Suppressor macrophage treated with lipopolysaccharide for 4 hours (primary cell): ENCODE data around the gene GOSR1.
"Not testable (repeated sequence)": the region's sequence is repeated elsewhere in the genome, so short reads cannot be mapped to it uniquely, and the experiment has no call there.

Experiments used
- DNase-seq: peaks from one replicate; pipeline ENCODE4 v3.0.0-alpha.2; 2020

GOSR1 gene

GRCh38 chr17:30549181-30549580 is 72.0 kb downstream of the GOSR1 start:
- not testable (repeated sequence) for DNase-seq

- no peak for DNase-seq
Observed at GRCh38 chr17:30549864-30550511, 72.8 kb downstream of the GOSR1 start.

GRCh38 chr17:30550512-30551273 is 73.5 kb downstream of the GOSR1 start:
- peak; percentile 17 for DNase-seq

DNA sequence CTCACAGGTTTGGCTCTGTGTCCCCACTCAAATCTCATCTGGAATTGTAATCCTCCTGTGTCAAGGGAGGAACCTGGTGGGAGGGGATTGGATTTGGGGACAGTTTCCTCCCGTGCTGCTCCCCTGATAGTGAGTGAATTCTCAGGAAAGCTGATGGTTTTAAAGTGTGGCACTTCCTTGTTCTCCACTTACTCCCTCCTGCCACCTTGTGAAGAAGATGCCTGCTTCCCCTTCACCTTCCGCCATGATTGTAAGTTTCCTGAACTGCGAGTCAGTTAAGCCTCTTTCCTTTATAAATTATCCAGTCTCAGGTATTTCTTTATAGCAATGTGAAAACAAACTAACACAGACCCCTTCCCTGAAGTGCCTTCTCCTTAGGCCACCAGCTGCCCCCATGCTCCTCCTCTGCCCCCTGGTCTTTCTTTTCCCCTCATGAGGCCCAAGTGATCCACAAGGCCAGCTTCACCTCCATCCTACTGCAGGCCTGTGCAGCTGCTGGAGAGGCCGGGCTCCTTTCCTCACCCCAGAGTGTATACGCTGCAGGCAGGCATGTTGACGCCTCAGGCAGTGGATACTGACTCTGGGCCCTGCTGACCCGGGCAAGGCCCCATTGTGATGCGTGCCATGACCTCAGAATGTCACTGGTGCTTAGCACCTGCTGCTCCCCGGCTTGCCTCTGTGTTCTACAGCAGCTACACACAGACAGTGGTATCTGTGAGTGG is 74.2 kb downstream of the GOSR1 start:
- not testable (repeated sequence) for DNase-seq

- DNase-seq: no peak
Observed at GRCh38 chr17:30551996-30552339, 74.8 kb downstream of the GOSR1 start.

GRCh38 chr17:30552994-30553566 is 75.9 kb downstream of the GOSR1 start:
- DNase-seq: no peak

DNA sequence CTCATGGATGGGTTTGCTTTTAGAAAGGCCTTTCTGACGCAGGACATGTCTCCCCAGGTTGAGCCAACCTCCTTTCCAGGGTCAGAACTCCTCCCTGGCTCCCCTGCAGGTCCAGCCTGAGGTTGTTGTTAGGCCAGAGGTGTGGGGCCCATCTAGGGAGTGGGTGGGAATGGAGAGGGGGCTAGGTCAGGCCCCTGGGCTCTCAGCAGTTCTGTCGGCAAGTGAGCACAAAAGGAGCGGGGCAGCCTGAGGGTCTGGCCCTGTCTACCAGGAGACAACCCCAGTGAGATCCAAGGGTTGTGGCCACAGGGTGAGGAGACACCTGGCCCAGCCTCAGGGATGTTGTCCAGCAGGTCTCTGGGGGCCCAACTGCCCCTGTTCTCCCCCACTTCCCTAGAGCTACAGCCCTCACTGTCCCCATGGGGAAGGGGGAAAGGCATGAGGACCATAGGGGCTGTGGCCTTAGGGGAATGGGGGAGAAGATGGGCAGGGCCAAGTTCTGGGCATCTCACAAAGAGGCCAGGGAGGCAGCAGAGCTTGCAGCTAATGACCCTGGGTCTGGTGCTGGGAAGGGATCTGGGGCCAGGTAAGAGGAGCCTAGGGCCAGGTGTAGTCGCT is 76.7 kb downstream of the GOSR1 start:
- DNase-seq: not testable (repeated sequence)

DNA sequence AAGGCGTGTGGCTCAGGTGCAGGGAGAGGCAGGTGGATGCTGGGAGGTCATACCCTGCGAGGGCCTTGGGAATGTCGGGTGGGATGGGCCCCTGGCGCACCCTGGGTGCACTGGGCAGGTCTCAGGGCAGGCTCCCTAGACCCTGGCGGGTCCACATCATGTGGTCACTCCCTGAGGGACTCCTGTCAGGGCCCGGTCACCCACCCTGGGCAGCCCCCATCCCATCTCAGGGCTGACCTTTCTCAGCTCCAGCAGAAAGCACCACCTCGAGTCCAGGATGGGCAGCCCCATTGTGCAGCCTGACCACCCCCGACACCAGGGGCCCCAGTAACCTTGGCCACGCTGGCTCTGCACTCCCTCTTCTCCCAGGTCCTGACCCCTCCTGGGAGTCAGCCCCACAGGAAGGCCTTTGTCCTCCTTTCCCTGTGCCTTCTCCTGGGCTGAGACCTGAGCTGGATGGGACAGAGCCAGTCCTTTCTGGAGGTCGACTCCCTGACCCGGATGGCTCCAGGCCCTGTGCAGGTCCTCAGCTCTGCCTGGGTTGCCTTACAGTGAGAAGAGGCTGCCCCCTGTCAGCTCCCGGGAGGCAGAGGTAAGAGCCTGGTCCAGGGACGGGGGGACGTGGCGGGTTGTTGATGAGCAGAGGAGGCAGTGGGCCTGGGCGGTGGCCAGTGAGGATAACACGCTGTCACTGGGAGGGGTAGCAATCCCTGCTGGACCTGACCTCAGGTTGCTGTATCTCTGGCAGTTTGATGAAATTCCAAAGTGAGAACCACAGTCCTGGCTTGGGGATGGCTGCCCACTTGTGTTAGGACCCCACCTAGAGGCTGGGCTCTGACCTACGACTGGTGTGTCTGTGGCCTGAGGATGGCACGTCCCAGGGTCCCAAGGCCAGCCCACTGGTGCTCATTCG is 77.9 kb downstream of the GOSR1 start:
- peak; percentile 12 for DNase-seq

GRCh38 chr17:30555942-30556341 is 78.7 kb downstream of the GOSR1 start:
- no peak for DNase-seq

DNA sequence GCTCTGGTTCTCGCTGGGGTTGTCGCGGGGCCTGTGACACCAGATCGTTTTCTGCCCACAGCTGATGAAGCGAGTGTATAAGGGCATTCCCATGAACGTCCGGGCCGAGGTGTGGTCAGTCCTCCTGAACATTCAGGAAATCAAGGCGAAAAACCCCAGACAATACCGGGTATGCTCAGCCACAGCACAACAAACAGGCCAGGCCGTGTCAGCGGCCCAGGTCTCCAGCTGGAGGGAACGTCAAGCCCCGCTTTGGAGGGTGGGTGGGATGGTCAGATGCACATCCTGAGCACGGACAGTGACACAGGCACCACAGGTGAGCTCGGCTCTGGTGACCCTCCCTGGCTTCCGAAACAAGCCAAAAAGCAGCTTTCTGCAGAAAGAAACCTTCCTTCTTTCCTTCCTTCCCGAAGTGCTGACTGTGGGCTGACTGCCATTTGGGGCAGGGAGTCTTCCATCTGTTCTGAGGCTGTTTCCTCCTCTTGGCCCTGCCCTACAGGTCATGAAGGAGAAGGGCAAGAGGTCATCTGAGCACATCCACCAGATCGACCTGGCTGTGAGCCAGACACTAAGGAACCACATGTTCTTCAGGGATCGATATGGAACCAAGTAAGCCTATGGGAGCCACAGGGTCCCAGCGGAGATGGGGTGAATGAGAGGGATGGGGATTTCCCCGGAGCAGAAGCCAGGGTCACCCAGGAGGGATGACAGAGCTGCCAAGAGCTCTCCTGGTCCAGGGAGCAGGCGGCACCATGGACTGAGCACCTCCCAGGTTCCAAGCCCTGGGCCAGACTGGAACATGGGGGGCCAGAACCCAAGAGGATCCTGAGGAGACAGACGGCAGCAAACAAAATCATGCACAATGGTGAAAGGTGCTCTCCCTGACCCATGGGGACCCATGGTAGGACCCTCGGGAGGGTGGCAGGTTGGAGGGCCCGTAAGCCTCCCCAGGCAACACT is 79.4 kb downstream of the GOSR1 start:
- DNase-seq: no peak

GRCh38 chr17:30557916-30558685 is 80.9 kb downstream of the GOSR1 start:
- DNase-seq: no peak

GRCh38 chr17:30558686-30559545 is 81.7 kb downstream of the GOSR1 start:
- DNase-seq: no peak

GRCh38 chr17:30559656-30560055 is 82.4 kb downstream of the GOSR1 start:
- no peak for DNase-seq

- not testable (repeated sequence) for DNase-seq
Observed at GRCh38 chr17:30560117-30561026, 83.2 kb downstream of the GOSR1 start.

DNA sequence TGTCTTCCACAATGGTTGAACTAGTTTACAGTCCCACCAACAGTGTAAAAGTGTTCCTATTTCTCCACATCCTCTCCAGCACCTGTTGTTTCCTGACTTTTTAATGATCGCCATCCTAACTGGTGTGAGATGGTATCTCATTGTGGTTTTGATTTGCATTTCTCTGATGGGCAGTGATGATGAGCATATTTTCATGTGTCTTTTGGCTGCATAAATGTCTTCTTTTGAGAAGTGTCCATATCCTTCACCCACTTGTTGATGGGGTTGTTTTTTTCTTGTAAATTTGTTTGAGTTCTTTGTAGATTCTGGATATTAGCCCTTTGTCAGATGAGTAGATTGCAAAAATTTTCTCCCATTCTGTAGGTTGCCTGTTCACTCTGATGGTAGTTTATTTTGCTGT is 84.6 kb downstream of the GOSR1 start:
- not testable (repeated sequence) for DNase-seq

GRCh38 chr17:30563131-30563904 is 86.1 kb downstream of the GOSR1 start:
- DNase-seq: not testable (repeated sequence)

- DNase-seq: not testable (repeated sequence)
Observed at GRCh38 chr17:30563905-30564390, 86.7 kb downstream of the GOSR1 start.
